Liver (tissue), 9 donors: ENCODE data around the gene MAPRE2. TPM values are rescaled to one million over a fixed set of nuclear protein-coding genes. Genes with fewer than 3 reads are reported as not detected.

Experiments used
- DNase-seq: peaks from one replicate; pipeline ENCODE4 v3.0.0-alpha.2; 2017; ENCODE audit warnings: low spot score
- H3K27ac ChIP-seq, 2 donors: one replicate each; pipeline ENCODE4 v1.7.0; 2013; ENCODE audit warnings: inconsistent platforms in 2 of 2, low read length in 2 of 2, control low read depth in 1 of 2, low read depth in 1 of 2, mild to moderate bottlenecking in 1 of 2
- H3K27me3 ChIP-seq, 4 donors: one replicate each; pipeline versions ENCODE4 v1.6.1 to v1.7.0; 2013; ENCODE audit warnings: low read length in 3 of 4, inconsistent platforms in 1 of 4, mild to moderate bottlenecking in 1 of 4, moderate library complexity in 1 of 4; ENCODE audit not compliant: control insufficient read depth in 4 of 4, insufficient read depth in 4 of 4
- H3K36me3 ChIP-seq, 4 donors: one replicate each; pipeline versions ENCODE4 v1.6.1 to v1.7.0; 2013; ENCODE audit warnings: low read length in 3 of 4, mild to moderate bottlenecking in 3 of 4, low read depth in 1 of 4, moderate library complexity in 1 of 4; ENCODE audit not compliant: control insufficient read depth in 4 of 4, insufficient read depth in 3 of 4
- H3K4me1 ChIP-seq, 4 donors: one replicate each; pipeline versions ENCODE4 v1.6.1 to v1.7.0; 2013; ENCODE audit warnings: low read length in 3 of 4, mild to moderate bottlenecking in 3 of 4, moderate library complexity in 1 of 4; ENCODE audit not compliant: control insufficient read depth in 4 of 4, insufficient read depth in 4 of 4
- H3K4me3 ChIP-seq, 3 donors: one replicate each; pipeline versions ENCODE4 v1.6.1 to v1.7.0; 2013; ENCODE audit warnings: low read length in 3 of 3, control low read depth in 1 of 3, low read depth in 1 of 3, mild to moderate bottlenecking in 1 of 3
- H3K9ac ChIP-seq, 2 donors: one replicate each; pipeline ENCODE4 v1.7.0; 2013; ENCODE audit warnings: low read length in 2 of 2, mild to moderate bottlenecking in 2 of 2, moderate library complexity in 2 of 2, control low read depth in 1 of 2, low read depth in 1 of 2
- H3K9me3 ChIP-seq, 4 donors: one replicate each; pipeline versions ENCODE4 v1.6.1 to v1.7.0; 2013; ENCODE audit warnings: low read length in 3 of 4; ENCODE audit not compliant: control insufficient read depth in 4 of 4
- ATF3 ChIP-seq: IDR thresholded peaks from 2 replicates; pipeline ENCODE4 v1.6.1; 2016; ENCODE audit warnings: antibody characterized with exemption
- EGR1 ChIP-seq, 2 donors: IDR thresholded peaks; 2 replicates each; pipeline ENCODE4 v1.6.1; 2016 to 2018; ENCODE audit warnings: antibody characterized with exemption in 2 of 2, low read depth in 2 of 2
- FOXA1 ChIP-seq: IDR thresholded peaks from 2 replicates; pipeline ENCODE4 v1.6.1; 2016; ENCODE audit warnings: antibody characterized with exemption
- FOXA2 ChIP-seq: IDR thresholded peaks from 2 replicates; pipeline ENCODE4 v1.6.1; 2016; ENCODE audit warnings: antibody characterized with exemption
- GABPA ChIP-seq, 2 donors: IDR thresholded peaks in 1 of 2; conservative IDR thresholded peaks in 1 of 2; 2 replicates each; pipeline ENCODE4 v1.6.1; 2016; ENCODE audit warnings: antibody characterized with exemption in 2 of 2, mild to moderate bottlenecking in 1 of 2, moderate library complexity in 1 of 2
- HNF4A ChIP-seq, 2 donors: conservative IDR thresholded peaks; 2 replicates each; pipeline ENCODE4 v1.6.1; 2016; ENCODE audit warnings: antibody characterized with exemption in 2 of 2, mild to moderate bottlenecking in 2 of 2
- HNF4G ChIP-seq: IDR thresholded peaks from 2 replicates; pipeline ENCODE4 v1.6.1; 2016; ENCODE audit warnings: antibody characterized with exemption
- JUND ChIP-seq, 2 donors: IDR thresholded peaks; 2 replicates each; pipeline ENCODE4 v1.6.1; 2016; ENCODE audit warnings: antibody characterized with exemption in 2 of 2
- NR2F2 ChIP-seq: IDR thresholded peaks from 2 replicates; pipeline ENCODE4 v1.6.1; 2016; ENCODE audit warnings: antibody characterized with exemption
- RAD21 ChIP-seq, 2 donors: IDR thresholded peaks; 2 replicates each; pipeline ENCODE4 v1.6.1; 2016; ENCODE audit warnings: antibody characterized with exemption in 2 of 2, mild to moderate bottlenecking in 2 of 2
- REST ChIP-seq: IDR thresholded peaks from 2 replicates; pipeline ENCODE4 v1.6.1; 2016; ENCODE audit warnings: antibody characterized with exemption, mild to moderate bottlenecking
- RXRA ChIP-seq, 2 donors: IDR thresholded peaks; 2 replicates each; pipeline ENCODE4 v1.6.1; 2017 to 2018; ENCODE audit warnings: antibody characterized with exemption in 2 of 2, mild to moderate bottlenecking in 1 of 2
- SP1 ChIP-seq: IDR thresholded peaks from 2 replicates; pipeline ENCODE4 v1.6.1; 2018; ENCODE audit warnings: antibody characterized with exemption, mild to moderate bottlenecking
- TAF1 ChIP-seq: conservative IDR thresholded peaks from 2 replicates; pipeline ENCODE4 v1.6.1; 2016; ENCODE audit warnings: antibody characterized with exemption, mild to moderate bottlenecking
- YY1 ChIP-seq: IDR thresholded peaks from 2 replicates; pipeline ENCODE4 v1.6.1; 2016; ENCODE audit warnings: antibody characterized with exemption, mild to moderate bottlenecking
- WGBS: extraction: QIAGEN DNeasy Blood & Tissue Kit; methylation state at CpG from one replicate; pipeline ENCODE4 v1.1.7; 2013; 5-methylcytosine and 5-hydroxymethylcytosine counted together
- polyA plus RNA-seq, 2 donors: library from polyadenylated mRNA; stranded (reverse) in 1 of 2; unstranded in 1 of 2; fragments of 200-250 nt in 1 of 2; fragments of >200 nt in 1 of 2; fragmentation: Nextera tagmentation in 1 of 2; extraction: Ambion mirVana in 1 of 2; gene quantifications; one replicate each; pipeline versions ENCODE4 v1.2.1 to v1.2.3, GENCODE V29; 2013 to 2015
- total RNA-seq, 2 donors: library from RNA; depleted of rRNA; stranded (reverse); fragments of >200 nt; gene quantifications; one replicate each; pipeline ENCODE4 v1.2.3, GENCODE V29; 2014
- TF ChIP-seq, protein P1 (sequence below): IDR thresholded peaks from 2 replicates; pipeline ENCODE4 v1.6.1; 2016; ENCODE audit warnings: antibody characterized with exemption
- TF ChIP-seq, protein P2 (sequence below): IDR thresholded peaks from 2 replicates; pipeline ENCODE4 v1.6.1; 2016; ENCODE audit warnings: antibody characterized with exemption
- TF ChIP-seq, protein P3 (sequence below): fragments of 150-350 bp; IDR thresholded peaks from 2 replicates; pipeline ENCODE4 v1.5.1; 2017; ENCODE audit warnings: improper control_type of control experiment, low read depth, low read length; ENCODE audit not compliant: missing input control
- donor health status: healthy.
- donor health status: healthy.
- donor health status: healthy.
- donor health status: healthy.
- donor health status: healthy.

The MAPRE2 gene
- total and polyA plus RNA-seq, 4 donors: 7.9 to 12.8 (median 11.0) TPM

DNA sequence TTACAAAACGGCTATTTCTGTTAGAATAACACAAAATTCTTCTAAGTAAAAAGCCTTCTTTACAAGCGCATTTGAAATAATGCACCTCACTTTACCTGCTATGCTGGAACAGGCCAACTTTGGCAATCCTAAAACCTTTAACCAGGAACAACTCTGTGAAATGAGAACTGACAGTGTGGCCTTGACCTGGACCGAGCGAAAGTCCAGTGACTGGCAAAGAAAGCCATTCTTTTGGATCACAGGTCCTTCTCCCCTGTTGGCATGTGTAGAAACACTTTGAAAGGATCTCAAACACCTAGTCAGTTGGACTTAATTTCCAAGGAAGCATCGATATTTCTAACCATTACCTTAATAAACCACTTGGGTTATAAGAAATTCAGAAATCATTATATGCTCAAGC is 21.2 kb downstream of the MAPRE2 start:
- no peaks in the 10 kb centered on the region for H3K27me3 ChIP-seq
- no peak overlapping the region for H3K9ac ChIP-seq
- no peaks in the 10 kb centered on the region for H3K36me3 ChIP-seq
- no peaks in the 10 kb centered on the region for H3K9me3 ChIP-seq
- H3K4me1 ChIP-seq: peaks cover 5 to 53% (median 33%) of the 10 kb centered on the region in 4 donors
- H3K4me3 ChIP-seq: no peak overlapping the region
- TF ChIP-seq, protein P1, sequence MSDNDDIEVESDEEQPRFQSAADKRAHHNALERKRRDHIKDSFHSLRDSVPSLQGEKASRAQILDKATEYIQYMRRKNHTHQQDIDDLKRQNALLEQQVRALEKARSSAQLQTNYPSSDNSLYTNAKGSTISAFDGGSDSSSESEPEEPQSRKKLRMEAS: peak; percentile 87
- TF ChIP-seq SP1: peak; percentile 91
- TF ChIP-seq REST: peak; percentile 85
- peak in 1 of 2 donors; percentile 42 for TF ChIP-seq GABPA (IDR thresholded peaks at IDR 0.05 in 1 of 2, conservative IDR thresholded peaks at IDR 0.05 in 1 of 2)
- TF ChIP-seq NR2F2: peak; percentile 83
- TF ChIP-seq EGR1 (IDR thresholded peaks at IDR 0.05; ENCODE audit: low read depth in 2 of 2): no peak
- TF ChIP-seq FOXA1: peak; percentile 52
- TF ChIP-seq ATF3: peak; percentile 24
- peak; percentile 55 for TF ChIP-seq FOXA2
- peak; percentile 57 to 89 for TF ChIP-seq JUND (IDR thresholded peaks at IDR 0.05)
- peak; percentile 92 to 96 for TF ChIP-seq RXRA (IDR thresholded peaks at IDR 0.05)
- TF ChIP-seq, protein P2, sequence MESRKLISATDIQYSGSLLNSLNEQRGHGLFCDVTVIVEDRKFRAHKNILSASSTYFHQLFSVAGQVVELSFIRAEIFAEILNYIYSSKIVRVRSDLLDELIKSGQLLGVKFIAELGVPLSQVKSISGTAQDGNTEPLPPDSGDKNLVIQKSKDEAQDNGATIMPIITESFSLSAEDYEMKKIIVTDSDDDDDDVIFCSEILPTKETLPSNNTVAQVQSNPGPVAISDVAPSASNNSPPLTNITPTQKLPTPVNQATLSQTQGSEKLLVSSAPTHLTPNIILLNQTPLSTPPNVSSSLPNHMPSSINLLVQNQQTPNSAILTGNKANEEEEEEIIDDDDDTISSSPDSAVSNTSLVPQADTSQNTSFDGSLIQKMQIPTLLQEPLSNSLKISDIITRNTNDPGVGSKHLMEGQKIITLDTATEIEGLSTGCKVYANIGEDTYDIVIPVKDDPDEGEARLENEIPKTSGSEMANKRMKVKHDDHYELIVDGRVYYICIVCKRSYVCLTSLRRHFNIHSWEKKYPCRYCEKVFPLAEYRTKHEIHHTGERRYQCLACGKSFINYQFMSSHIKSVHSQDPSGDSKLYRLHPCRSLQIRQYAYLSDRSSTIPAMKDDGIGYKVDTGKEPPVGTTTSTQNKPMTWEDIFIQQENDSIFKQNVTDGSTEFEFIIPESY: peak; percentile 84
- TF ChIP-seq RAD21 (IDR thresholded peaks at IDR 0.05): peak; percentile 57 to 61
- TF ChIP-seq HNF4G: peak; percentile 88
- peak; percentile 97 to 99 for TF ChIP-seq HNF4A (conservative IDR thresholded peaks at IDR 0.05)
- TF ChIP-seq TAF1: no peak
- peak; percentile 81 for TF ChIP-seq YY1
- TF ChIP-seq, protein P3, sequence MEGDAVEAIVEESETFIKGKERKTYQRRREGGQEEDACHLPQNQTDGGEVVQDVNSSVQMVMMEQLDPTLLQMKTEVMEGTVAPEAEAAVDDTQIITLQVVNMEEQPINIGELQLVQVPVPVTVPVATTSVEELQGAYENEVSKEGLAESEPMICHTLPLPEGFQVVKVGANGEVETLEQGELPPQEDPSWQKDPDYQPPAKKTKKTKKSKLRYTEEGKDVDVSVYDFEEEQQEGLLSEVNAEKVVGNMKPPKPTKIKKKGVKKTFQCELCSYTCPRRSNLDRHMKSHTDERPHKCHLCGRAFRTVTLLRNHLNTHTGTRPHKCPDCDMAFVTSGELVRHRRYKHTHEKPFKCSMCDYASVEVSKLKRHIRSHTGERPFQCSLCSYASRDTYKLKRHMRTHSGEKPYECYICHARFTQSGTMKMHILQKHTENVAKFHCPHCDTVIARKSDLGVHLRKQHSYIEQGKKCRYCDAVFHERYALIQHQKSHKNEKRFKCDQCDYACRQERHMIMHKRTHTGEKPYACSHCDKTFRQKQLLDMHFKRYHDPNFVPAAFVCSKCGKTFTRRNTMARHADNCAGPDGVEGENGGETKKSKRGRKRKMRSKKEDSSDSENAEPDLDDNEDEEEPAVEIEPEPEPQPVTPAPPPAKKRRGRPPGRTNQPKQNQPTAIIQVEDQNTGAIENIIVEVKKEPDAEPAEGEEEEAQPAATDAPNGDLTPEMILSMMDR: no peak
- H3K27ac ChIP-seq: peak overlapping the region; percentile 42 to 73
- 42% methylated on average over 5 of the region's 5 CpGs for WGBS
- no peak for DNase-seq
